ENCODE results near the gene UNCX. TPM values are rescaled to one million over a fixed set of nuclear protein-coding genes. Genes with fewer than 3 reads are reported as not detected.

UNCX gene
- total and polyA plus RNA-seq, 11 donors: not detected

GRCh38 chr7:1248916-1249581, 16.4 kb downstream of the UNCX start:
- Histone ChIP-seq H3K36me3 (no peaks in the 10 kb centered on the region), H3K27ac (no peak overlapping the region), H3K4me3 (no peak overlapping the region), H3K27me3 (peaks cover 72 to 100% (median 89%) of the 10 kb centered on the region in 9 donors), H3K4me1 (peaks cover 0 to 30% (median 17%) of the 10 kb centered on the region in 12 donors), H3K9me3 (no peaks in the 10 kb centered on the region)
- WGBS, 4 donors: 3 to 4% (median 4%) methylated on average over 22 to 26 of the region's 26 CpGs
- ATAC-seq (no peak), DNase-seq (peak in 1 of 5 donors; percentile 42)
- TF ChIP-seq CTCF (IDR thresholded peaks at IDR 0.05): no peak
- TF ChIP-seq POLR2A (IDR thresholded peaks at IDR 0.05): no peak
- intact Hi-C loops (cut with DNase I): no loop called here

- Histone ChIP-seq H3K9me3 (no peaks in the 10 kb centered on the region), H3K36me3 (no peaks in the 10 kb centered on the region), H3K4me1 (peaks cover 0 to 30% (median 17%) of the 10 kb centered on the region in 12 donors), H3K27ac (no peak overlapping the region), H3K4me3 (no peak overlapping the region), H3K27me3 (peaks cover 72 to 100% (median 89%) of the 10 kb centered on the region in 9 donors)
- intact Hi-C loops (cut with DNase I): no loop called here
- DNase-seq (peak in 1 of 5 donors; percentile 42), ATAC-seq (no peak)
- 3 to 12% (median 5%) methylated on average over 5 to 14 of the region's 14 CpGs for WGBS, 4 donors
- TF ChIP-seq CTCF (IDR thresholded peaks at IDR 0.05) (no peak), POLR2A (IDR thresholded peaks at IDR 0.05) (no peak)
Measured at GRCh38 chr7:1249731-1250130, 17.1 kb downstream of the UNCX start.

GRCh38 chr7:1250901-1251300, 18.2 kb downstream of the UNCX start:
- Histone ChIP-seq H3K4me3 (no peak overlapping the region), H3K9me3 (no peaks in the 10 kb centered on the region), H3K27ac (no peak overlapping the region), H3K27me3 (peaks cover 72 to 100% (median 85%) of the 10 kb centered on the region in 9 donors), H3K4me1 (peaks cover 0 to 30% (median 17%) of the 10 kb centered on the region in 12 donors), H3K36me3 (no peaks in the 10 kb centered on the region)
- WGBS, 4 donors: 79 to 87% (median 86%) methylated on average over 8 of the region's 8 CpGs
- TF ChIP-seq CTCF (IDR thresholded peaks at IDR 0.05): no peak
- no peak for TF ChIP-seq POLR2A (IDR thresholded peaks at IDR 0.05)
- DNase-seq (peak in 1 of 5 donors; percentile 24), ATAC-seq (no peak)
- intact Hi-C loops (cut with DNase I): no loop called here

- no peak overlapping the region for H3K4me3 ChIP-seq
- H3K9me3 ChIP-seq: no peaks in the 10 kb centered on the region
- ATAC-seq (no peak), DNase-seq (peak in 1 of 5 donors; percentile 51)
- H3K4me1 ChIP-seq: peaks cover 0 to 22% (median 12%) of the 10 kb centered on the region in 12 donors
- H3K27me3 ChIP-seq: peaks cover 67 to 99% (median 84%) of the 10 kb centered on the region in 9 donors
- no peaks in the 10 kb centered on the region for H3K36me3 ChIP-seq
- intact Hi-C loops (cut with DNase I): no loop called here
- 45 to 62% (median 59%) methylated on average over 15 to 25 of the region's 25 CpGs for WGBS, 4 donors
- TF ChIP-seq POLR2A (IDR thresholded peaks at IDR 0.05): no peak
- H3K27ac ChIP-seq: no peak overlapping the region
Measured at GRCh38 chr7:1251796-1252539, 19.3 kb downstream of the UNCX start.

All from heart left ventricle (tissue), 16 donors.